HuH-7 (cell line): ENCODE measurements around the gene SLC12A3.
"Not testable (repeated sequence)": the region's sequence is repeated elsewhere in the genome, so short reads cannot be mapped to it uniquely, and the experiment has no call there.

Experiments
- DNase-seq: peaks from one replicate; pipeline ENCODE4 v3.0.0; 2011; ENCODE audit warnings: low spot score

SLC12A3 gene

DNA sequence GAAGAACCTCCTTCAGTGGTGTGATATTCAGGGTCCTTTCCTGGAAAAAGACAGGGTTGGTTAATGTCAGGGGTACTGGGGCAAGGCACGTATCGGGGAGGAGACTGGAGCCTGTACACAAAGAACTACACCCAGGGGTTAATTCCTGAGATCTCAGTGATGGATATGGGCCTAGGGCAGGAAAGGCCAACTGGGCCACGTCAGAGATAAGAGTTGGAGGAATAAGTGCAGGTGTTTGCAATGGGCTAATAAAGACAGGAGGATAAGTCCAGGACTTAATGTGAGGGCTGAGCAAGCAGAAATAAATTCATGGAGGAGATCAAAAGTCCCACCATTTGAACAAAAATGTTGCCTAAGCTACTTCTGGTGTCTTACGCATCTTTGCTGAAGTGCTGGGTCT is 56.6 kb downstream of the SLC12A3 start:
- DNase-seq, result no peak

DNA sequence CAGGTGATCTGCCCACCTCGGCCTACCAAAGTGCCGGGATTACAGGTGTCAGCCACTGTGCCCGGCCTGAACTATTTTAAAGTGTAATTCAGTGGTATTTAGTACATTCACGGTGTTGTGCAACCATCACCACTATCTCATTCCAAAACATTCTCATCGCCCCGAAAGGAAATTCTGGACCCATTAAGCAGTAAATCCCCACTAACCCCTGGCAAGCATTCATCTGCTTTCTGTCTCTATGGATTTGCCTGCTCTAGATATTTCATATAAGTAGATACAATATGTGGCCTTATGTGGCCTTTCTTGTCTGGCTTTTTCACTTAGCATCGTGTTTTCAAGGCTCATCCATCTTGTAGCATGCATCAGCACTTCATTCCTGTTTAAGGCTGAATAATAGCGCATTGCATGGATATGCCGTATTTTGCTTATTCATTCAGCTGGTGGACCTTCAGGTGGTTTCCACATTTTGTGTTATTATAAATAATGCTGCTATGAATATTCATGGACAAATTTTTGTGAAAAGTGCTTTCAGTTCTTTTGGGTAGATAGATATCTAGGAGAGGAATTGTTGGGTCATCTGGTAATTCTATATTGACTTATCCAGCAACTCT is 58.6 kb downstream of the SLC12A3 start:
- DNase-seq, result no peak

DNA sequence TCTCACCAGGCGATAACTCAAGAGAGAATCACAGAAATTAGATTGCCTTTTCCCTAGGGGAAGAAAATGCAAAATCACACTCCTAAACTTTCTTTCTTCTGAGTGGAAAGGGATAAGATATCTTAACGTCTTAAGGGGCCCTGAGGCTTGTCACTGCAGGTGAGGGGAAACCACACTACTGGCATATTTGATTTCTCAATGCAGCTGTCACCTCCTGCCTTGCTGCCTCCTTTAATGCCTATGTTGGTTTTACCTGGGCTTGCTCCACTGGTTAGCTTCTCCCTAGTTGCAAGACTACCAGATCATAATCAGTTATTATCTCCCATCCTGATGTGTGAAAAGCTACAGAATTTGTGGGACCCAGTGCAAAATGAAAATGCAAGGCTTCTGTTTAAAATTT is 62.5 kb downstream of the SLC12A3 start:
- no peak for DNase-seq

DNA sequence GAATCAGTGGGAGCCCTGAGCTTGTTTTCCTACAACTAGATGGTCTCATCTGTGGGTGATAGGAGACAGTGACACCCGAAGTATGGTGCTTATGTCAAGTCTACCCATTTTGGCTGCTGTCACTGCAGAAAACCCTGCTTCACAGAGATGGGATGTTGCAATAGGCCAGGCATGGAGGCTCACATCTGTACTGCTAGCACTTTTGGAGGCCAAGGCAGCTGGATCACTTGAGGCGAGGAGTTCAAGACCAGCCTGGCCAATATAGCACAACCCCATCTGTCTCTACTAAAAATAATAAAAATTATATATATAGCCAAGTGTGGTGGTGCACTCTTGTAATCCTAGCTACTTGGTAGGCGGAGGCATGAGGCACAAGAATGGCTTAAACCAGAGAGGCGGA is 64.6 kb downstream of the SLC12A3 start:
- no peak for DNase-seq

DNA sequence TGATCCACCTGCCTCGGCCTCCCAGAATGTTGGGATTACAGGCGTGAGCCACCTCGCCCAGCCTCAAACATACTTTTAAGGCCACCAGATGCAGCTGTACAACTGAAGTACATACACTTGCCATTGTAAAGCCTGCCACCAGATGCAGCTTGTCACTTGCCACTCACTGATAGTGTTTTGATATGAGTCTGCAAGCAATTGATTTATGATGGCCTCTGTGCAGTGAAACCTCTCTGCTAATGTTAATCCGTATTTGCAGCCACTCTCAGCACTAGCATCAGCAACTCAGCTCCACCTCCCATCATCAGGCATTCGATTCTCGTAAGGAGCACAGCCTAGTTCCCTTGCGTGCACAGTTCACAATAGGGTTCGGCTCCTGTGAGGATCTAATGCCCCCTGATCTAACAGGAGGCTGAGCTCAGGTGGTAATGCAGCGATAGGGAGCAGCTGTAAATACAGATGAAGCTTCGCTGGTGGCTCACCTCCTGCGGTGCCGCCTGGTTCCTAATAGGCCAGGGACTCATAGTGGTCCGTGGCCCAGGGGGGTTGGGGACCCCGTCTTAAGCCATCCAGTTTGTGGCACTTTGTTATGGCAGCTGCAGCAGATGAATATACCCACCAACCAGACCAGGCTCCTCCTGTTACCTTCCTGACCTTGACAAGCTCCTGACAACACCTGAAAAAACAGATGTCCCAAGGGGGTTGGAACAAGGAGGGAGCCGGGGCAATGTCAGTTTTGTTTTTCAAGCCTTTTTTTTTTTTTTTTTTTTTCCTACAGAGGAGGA is 65.7 kb downstream of the SLC12A3 start:
- DNase-seq, result no peak

DNA sequence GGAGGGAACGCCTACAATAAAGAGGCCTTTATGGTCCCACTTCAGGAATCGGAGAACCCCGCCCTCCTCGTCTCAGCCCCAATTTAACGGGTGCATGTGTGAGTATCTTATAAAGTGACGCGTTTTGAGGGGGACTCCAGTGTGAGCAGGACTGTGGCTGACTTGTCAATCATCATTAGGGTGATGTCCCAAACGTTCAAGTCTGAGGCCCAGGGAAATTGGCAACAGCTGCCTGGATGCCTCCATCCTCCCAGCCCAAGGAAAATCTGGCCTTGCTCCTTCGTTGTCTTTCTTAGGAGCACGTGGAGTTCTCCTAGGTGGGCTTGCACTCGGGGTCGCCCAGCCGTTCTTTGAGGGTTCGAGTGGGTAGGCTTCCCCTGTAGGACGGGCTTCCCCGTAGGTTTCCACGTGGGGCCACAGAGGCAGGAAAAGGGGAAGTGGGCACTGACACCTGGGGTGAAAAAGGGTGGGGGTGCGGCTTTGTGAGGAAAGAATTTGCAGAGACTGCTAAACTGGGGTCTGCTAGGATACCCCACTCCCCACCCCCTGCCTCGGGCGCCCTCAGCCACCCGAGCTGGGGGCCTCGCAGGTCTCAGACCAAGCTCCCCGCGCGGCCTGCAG is 66.4 kb downstream of the SLC12A3 start:
- no peak for DNase-seq

DNA sequence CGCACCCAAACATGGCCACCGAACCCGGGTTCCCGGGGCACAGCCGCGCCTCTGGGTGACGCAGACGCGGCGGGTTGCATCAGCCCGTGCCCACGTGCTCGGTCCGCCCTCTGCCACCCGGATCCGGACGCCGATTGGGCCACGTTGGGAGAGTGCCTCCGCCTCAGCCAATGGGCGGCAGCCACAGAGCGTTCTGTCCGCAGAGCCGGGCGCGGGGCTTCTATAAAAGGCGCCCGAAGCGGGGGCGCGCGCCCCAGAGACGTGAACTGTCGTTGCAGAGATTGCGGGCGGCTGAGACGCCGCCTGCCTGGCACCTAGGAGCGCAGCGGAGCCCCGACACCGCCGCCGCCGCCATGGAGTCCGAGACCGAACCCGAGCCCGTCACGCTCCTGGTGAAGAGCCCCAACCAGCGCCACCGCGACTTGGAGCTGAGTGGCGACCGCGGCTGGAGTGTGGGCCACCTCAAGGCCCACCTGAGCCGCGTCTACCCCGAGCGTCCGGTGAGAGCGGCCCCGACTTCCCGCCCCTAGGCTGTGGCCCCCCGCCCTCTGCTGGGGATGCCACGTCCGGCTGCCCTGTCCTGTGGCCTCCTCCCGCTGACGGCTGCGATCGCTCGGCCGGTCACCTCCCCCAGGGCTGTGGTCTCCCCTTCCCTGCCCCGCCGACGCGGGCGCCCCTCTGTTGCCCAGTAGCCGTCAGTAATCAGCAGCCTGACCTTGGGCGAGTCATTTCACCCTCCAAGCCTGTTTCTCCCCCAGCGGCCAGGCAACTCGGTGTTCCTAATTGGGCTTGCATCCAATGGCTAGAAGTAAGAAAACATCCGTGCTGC is 67.1 kb downstream of the SLC12A3 start, which contains the start of gene HERPUD1:
Gene HERPUD1, plus strand, starts transcription at position 251 of the 829 bp plus-strand sequence. Its CDS starts 103 bp downstream, at position 354.
- peak; percentile 94 for DNase-seq

DNA sequence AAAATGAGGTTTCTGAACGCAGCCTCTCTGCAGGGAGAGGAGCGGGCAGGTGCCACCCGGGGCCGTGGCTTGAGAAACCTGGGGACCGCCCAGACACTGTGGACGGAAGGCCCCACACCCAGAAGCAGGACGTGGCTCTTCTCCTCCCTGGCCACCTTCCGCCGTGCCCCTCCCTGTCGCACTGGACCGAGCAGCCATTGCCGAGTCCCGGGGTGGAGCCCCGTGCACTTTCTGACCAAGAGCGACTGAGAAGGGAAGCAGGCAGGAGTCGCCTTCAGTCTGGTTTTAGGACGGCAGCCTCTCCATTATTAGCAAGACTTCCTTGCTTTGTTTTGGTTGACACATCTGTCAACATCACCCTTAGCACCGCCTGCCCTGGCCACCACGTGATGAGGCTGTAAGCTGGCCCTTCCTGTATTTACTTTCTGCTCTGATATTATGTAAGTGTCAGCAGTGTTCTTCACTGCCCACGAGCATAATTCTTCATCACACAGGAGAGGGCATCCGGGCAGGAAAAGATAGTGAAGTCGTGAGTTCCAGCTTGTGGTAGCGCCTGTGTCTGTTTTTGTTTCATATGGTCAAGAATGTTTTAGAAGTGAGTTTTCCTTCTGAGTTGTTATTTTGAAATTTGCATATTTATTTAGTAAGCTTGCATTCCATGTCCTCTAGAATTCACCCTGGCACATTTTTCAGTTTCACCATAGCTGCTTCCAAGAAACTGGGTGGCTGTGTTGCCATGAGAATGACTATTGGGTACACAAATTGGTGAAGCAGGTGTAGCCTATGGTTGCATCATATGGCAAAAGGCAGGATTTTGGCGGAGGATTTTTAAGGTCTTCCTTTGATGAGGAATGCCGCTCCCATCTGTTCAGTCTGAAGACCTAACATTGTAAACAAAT is 68.0 kb downstream of the SLC12A3 start:
- DNase-seq, result peak; percentile 54

DNA sequence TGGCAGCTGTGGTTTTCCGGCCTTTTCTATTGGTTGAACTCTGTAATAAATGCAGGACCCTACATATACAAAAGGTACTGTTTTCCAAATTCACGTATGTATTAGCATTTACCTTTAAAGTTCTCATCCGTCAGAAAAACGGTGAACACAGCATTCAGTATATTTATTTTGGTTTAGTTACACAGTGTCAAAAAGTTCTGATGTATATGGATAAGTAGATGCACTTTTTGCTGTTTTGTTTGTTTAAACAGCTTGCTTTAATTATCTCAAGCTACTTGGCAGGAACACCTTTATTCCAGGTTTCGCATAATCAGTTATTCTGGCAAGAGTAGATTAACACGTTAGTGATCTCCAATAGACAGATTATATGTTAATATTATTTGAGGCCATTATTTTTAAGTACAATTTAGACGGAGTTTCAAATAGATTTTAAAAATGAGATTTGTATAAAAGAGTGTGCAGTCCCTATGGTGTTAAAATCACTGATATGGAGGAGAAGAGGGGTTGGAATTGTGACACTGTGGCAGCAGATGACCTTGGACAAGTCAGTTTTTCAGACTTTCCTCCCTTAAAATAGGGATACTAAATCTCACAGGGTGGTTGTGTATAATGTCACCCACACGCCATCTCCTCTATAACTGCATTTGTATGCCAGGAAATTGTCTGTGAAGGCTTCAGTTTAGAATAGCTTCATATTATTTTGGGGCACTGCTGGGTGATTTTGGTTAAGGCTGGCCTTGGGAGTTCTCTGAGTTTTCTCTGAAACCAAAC is 69.0 kb downstream of the SLC12A3 start:
- DNase-seq, result no peak

DNA sequence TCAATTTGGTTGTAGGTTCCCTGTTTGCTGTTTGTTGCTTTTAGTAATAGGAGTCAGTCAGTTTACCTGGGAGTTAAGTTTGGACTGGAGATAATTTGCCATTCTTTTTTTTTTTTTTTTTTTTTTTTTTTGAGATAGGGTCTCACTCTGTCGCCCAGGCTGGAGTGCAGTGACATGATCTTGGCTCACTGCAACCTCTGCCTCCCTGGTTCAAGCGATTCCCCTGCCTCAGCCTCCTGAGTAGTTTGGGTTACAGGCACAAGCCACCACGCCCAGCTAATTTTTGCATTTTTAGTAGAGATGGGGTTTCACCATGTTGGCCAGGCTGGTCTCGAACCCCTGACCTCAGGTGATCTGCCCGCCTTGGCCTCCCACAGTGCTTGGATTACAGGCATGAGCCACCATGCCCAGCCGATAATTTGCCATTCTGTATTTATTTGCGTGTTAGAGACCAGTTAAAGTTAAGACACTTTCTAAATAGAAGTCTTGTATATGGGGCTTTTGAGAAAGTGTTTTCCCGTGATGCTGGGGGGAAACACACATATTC is 69.7 kb downstream of the SLC12A3 start:
- not testable (repeated sequence) for DNase-seq

DNA sequence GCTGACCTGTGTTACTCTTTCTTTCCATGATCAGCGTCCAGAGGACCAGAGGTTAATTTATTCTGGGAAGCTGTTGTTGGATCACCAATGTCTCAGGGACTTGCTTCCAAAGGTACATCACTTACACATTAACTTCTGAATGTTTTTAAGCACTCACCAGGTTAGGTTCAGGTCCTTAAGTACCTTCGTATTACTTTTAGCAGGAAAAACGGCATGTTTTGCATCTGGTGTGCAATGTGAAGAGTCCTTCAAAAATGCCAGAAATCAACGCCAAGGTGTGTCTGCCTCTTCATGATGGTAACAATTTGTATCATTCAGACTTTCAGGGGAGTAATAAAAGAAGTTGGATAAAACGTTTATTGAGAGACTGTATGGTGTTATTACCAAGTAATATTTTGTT is 70.2 kb downstream of the SLC12A3 start:
- no peak for DNase-seq

DNA sequence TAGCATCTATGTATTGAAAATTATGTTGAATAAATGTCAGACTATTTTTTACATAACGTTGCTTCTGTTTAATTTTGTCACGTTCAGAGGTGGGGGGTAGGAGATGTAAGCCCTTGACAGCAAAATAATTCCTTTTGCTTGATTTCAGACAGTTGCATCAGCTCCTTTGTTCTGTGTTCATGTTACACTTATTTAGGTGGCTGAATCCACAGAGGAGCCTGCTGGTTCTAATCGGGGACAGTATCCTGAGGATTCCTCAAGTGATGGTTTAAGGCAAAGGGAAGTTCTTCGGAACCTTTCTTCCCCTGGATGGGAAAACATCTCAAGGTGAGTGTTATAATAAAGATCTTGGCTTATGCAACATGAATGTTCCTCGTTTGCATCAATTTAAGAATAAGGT is 71.5 kb downstream of the SLC12A3 start:
- DNase-seq, result no peak

DNA sequence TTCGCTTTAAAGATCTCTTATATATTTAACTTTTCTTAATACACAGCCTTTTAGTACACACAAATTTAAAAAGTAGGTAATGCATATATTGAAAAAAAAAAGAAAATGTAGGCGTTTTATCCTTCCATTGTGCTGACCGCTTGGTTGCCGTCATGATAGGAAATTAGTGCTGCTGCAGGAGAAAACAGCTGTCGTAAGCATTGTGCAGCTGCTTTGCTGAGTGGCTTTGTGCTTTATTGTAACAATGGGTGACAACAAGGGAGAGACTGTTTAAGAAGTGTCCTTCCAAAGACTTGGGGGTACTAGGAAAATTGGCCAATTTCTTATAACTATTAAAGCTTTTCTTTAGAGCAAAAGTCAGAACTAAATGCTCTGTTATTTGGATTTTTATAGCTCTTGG is 71.9 kb downstream of the SLC12A3 start:
- no peak for DNase-seq

DNA sequence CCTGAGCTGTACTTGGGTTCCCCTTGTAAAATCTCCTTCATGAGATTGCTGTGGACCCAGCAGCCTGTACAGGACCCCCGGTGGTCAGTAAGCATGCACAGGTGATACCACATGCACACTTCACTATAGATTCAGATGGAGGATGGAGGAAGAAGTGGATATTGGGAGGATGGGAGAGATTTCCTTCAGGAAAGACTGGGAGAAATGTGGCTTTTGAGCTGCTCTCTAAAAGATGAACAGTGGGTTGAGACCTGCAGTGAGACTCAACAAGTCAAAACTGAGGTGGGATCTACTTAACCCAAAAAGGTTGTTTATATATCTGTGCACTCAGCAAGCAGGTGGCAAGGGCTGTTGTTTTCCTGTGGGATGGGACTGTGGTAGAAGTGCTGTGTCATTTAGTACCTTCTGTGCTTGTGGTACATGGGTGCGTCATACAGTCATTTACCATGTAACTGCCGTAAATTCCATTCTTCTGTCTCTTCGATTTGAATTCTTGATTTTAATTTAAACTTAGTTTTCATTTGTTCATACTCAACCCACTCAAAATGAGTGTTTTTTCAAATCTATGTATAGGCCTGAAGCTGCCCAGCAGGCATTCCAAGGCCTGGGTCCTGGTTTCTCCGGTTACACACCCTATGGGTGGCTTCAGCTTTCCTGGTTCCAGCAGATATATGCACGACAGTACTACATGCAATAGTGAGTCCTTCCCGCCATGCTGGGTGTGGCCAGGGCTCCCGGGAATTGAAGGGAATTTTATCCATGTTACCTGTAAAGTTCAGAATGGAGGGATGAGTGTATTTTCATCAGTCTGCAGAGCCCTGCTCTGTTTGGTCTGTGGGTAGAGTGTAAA is 73.9 kb downstream of the SLC12A3 start:
- DNase-seq, result no peak

DNA sequence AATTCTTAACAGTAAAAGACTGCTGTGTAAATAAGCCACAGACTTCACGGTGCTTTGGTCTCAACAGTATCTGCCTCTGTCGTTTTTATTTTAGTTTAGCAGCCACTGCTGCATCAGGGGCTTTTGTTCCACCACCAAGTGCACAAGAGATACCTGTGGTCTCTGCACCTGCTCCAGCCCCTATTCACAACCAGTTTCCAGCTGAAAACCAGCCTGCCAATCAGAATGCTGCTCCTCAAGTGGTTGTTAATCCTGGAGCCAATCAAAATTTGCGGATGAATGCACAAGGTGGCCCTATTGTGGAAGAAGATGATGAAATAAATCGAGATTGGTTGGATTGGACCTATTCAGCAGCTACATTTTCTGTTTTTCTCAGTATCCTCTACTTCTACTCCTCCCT is 74.8 kb downstream of the SLC12A3 start:
- DNase-seq, result no peak

DNA sequence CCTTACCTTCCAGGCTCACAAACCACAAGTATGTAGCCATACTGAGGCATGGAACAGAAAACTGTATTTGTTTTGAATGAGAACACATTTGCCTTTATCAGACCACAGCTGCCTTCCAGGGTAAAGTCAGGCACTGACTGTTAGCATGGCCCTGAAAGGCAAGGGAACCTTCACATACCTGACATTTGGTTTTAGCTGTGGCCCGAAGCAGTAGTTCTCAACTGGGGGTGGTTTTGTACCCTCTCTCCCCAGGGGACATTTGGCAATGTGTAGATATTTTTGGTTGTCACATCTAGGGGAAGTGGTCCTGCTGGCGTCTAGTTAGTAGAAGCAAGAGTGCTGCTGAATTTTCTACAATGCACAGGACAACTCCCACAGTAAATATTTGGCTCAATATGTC is 76.1 kb downstream of the SLC12A3 start:
- DNase-seq, result no peak

DNA sequence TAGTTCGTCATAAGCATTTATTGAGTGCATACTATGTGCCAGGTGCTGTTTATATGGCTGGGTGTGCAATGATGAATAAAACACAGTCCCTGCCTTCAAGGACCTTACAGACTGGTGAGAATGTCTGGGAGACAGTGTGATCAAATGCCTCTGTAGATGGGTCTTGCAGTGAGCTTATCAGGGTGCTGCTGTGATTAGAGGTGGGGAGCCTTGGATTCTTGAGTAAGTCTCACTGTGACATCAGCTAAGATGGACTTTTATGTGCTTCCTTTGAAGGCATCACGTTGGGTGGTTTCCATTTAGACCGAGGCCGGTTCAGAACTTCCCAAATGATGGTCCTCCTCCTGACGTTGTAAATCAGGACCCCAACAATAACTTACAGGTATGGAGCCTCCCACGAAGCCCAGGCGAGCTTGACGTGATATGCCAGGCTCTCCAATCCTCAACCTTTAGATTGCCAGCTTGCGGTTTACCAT is 76.9 kb downstream of the SLC12A3 start:
- no peak for DNase-seq

DNA sequence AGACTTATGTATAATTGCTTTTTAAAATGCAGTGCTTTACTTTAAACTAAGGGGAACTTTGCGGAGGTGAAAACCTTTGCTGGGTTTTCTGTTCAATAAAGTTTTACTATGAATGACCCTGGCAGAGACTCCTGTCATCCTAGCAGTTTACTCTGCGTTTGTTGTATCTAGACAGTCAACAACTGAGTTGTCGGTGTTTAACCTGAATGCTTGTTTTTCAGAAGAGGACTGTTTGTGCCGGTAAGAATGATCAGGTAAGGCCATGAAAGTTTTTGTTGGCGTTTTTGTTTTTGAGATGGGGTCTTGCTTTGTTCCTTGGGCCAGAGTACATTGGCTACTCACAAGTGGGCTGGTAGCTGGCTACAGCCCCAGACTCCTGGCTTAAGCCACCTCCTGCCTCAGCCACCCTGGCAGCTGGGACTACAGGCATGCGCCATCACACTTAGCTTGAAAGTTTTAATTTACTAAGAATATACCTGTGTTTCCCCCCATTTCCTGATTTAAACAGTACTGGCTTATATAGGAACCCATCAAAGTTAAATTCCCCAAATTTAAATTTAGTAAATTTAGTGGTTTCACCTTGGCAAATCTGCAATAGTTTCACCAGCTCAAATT is 78.9 kb downstream of the SLC12A3 start:
- no peak for DNase-seq
